Measurements from ENCODE around the gene SURF1.

- no peak for TF ChIP-seq CTCF (IDR thresholded peaks at IDR 0.05; ENCODE audit: low read length)
- no peak for TF ChIP-seq EZH2 (IDR thresholded peaks at IDR 0.05; ENCODE audit: borderline replicate concordance, low read length)
These were observed 11.3 kb downstream of the SURF1 start for GRCh38 chr9:133344979-133345378.

Measured in OCI-LY1 (cell line).